Esophagus (tissue), 2 donors: ENCODE results near the gene PRR18. TPM values are rescaled to one million over a fixed set of nuclear protein-coding genes. Genes with fewer than 3 reads are reported as not detected.

Experiments used
- H3K27ac ChIP-seq, 2 donors: one replicate each; pipeline ENCODE4 v1.5.1; 2013; ENCODE audit warnings: low read depth in 2 of 2, mild to moderate bottlenecking in 2 of 2, inconsistent platforms in 1 of 2, low read length in 1 of 2, moderate library complexity in 1 of 2
- H3K27me3 ChIP-seq, 2 donors: one replicate each; pipeline ENCODE4 v1.6.1; 2013; ENCODE audit warnings: low read length in 2 of 2, control low read depth in 1 of 2, mild to moderate bottlenecking in 1 of 2; ENCODE audit not compliant: insufficient read depth in 2 of 2, control insufficient read depth in 1 of 2
- H3K36me3 ChIP-seq, 2 donors: one replicate each; pipeline ENCODE4 v1.6.1; 2013; ENCODE audit warnings: low read length in 1 of 2; ENCODE audit not compliant: control insufficient read depth in 2 of 2, insufficient read depth in 2 of 2
- H3K4me1 ChIP-seq, 2 donors: one replicate each; pipeline ENCODE4 v1.6.1; 2013; ENCODE audit warnings: low read length in 1 of 2; ENCODE audit not compliant: control insufficient read depth in 2 of 2, insufficient read depth in 2 of 2
- H3K4me3 ChIP-seq, 2 donors: one replicate each; pipeline ENCODE4 v1.5.1; 2013; ENCODE audit warnings: low read length in 2 of 2, mild to moderate bottlenecking in 2 of 2, low read depth in 1 of 2, moderate library complexity in 1 of 2
- H3K9me3 ChIP-seq, 2 donors: one replicate each; pipeline ENCODE4 v1.6.1; 2013; ENCODE audit warnings: mild to moderate bottlenecking in 2 of 2, low read depth in 1 of 2, low read length in 1 of 2, moderate library complexity in 1 of 2; ENCODE audit not compliant: control insufficient read depth in 2 of 2, insufficient read depth in 1 of 2
- WGBS, 2 donors: extraction: QIAGEN DNeasy Blood & Tissue Kit; methylation state at CpG; one replicate each; pipeline ENCODE4 v1.1.7; 2013; 5-methylcytosine and 5-hydroxymethylcytosine counted together
- polyA plus RNA-seq, 2 donors: library from polyadenylated mRNA; stranded (reverse); fragments of 200-250 nt; gene quantifications; one replicate each; pipeline ENCODE4 v1.2.3, GENCODE V29; 2013
- donor health status: healthy with polysubstance abuse.
- donor health status: Bipolar disorder and iron deficiency.

PRR18 gene
- polyA plus RNA-seq, 2 donors = not detected

DNA sequence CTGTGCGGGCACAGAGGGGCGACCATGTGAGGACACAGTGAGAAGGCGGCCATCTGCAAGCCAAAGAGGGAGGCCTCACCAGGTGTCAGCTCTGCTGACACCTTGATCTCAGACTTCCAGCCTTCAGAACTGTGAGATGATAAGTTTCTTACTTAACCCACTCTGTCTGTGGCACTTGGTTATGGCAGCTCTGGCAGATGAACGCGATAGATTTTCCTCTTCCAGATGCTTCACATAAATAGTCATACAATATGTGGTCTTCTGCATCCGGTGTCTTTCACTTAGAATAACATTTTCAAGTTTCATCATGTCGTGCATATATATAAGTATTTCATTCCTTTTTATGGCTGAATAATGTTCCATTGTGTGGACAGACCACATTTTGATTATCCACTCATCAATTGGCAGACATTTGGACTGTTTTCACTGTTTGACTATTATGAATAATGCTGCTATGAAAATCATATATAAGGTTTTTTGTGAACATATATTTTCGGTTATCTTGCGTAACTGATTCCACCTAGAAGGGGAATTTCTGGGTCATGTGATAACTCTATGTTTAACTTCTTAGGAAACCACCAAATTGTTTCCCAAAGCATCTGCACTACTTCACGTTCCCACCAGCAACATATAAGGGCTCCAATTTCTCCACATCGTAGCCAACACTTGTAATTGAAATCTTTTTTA, 30.2 kb downstream of the PRR18 start:
- no peak overlapping the region for H3K27ac ChIP-seq
- H3K4me1 ChIP-seq = no peaks in the 10 kb centered on the region
- WGBS, 2 donors = 81 to 83% methylated on average over 11 of the region's 11 CpGs
- H3K4me3 ChIP-seq = no peak overlapping the region
- no peaks in the 10 kb centered on the region for H3K27me3 ChIP-seq
- no peaks in the 10 kb centered on the region for H3K36me3 ChIP-seq
- no peaks in the 10 kb centered on the region for H3K9me3 ChIP-seq

GRCh38 chr6:166277018-166277417, 31.2 kb downstream of the PRR18 start:
- Histone ChIP-seq H3K4me1 (no peaks in the 10 kb centered on the region), H3K27ac (no peak overlapping the region), H3K36me3 (no peaks in the 10 kb centered on the region), H3K27me3 (no peaks in the 10 kb centered on the region), H3K9me3 (no peaks in the 10 kb centered on the region), H3K4me3 (no peak overlapping the region)
- WGBS, 2 donors = 34 to 50% methylated on average over 11 of the region's 11 CpGs

- no peaks in the 10 kb centered on the region for H3K36me3 ChIP-seq
- H3K27me3 ChIP-seq = no peaks in the 10 kb centered on the region
- no peak overlapping the region for H3K27ac ChIP-seq
- H3K4me1 ChIP-seq = no peaks in the 10 kb centered on the region
- H3K4me3 ChIP-seq = no peak overlapping the region
- no peaks in the 10 kb centered on the region for H3K9me3 ChIP-seq
- 2% methylated on average over 21 of the region's 21 CpGs for WGBS, 2 donors
Measured at GRCh38 chr6:166275714-166276166, 32.5 kb downstream of the PRR18 start.

DNA sequence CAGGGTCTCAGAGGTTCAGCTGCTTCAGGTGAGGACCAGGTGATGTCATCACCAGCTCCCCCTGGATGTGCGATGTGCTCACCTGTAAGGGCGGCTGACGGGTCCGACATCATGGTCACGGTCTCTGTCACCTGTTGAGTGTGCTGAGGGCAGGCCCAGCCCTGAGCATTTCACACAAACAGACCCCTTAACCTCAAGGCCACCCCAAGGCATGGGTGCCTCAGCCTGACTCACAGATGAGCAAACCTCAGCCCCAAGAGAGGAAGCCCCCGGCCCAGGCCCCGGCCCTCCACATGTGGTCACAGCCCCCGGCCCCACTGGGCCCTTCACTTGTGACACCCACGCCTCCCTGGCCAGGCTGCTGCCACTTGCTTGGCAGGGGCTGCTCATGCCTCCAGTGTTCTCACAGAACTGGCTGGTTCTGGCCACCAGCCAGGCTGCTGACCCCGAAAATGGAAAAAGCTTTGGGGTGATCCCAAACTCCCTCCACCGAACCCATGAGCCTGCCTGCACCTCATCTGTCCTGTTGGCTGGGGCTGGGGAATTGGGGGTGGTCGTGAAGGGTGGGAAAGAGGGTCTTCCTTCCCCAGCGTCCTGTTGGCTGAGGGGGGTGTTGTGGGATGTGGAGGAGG, 33.3 kb downstream of the PRR18 start:
- Histone ChIP-seq H3K36me3 (no peaks in the 10 kb centered on the region), H3K9me3 (no peaks in the 10 kb centered on the region), H3K27ac (no peak overlapping the region), H3K4me3 (no peak overlapping the region), H3K27me3 (no peaks in the 10 kb centered on the region), H3K4me1 (no peaks in the 10 kb centered on the region)
- 69 to 74% methylated on average over 13 of the region's 13 CpGs for WGBS, 2 donors

- no peak overlapping the region for H3K4me3 ChIP-seq
- 54 to 55% methylated on average over 4 of the region's 4 CpGs for WGBS, 2 donors
- no peak overlapping the region for H3K27ac ChIP-seq
- H3K36me3 ChIP-seq = no peaks in the 10 kb centered on the region
- H3K4me1 ChIP-seq = no peaks in the 10 kb centered on the region
- no peaks in the 10 kb centered on the region for H3K27me3 ChIP-seq
- no peaks in the 10 kb centered on the region for H3K9me3 ChIP-seq
Measured at GRCh38 chr6:166274163-166274562, 34.0 kb downstream of the PRR18 start.

GRCh38 chr6:166271376-166271765, 36.8 kb downstream of the PRR18 start:
- no peaks in the 10 kb centered on the region for H3K27me3 ChIP-seq

GRCh38 chr6:166270706-166271375, 37.4 kb downstream of the PRR18 start:
- Histone ChIP-seq H3K36me3 (no peaks in the 10 kb centered on the region), H3K9me3 (no peaks in the 10 kb centered on the region), H3K4me1 (no peaks in the 10 kb centered on the region), H3K27me3 (no peaks in the 10 kb centered on the region), H3K4me3 (no peak overlapping the region), H3K27ac (no peak overlapping the region)
- WGBS, 2 donors = 71 to 80% methylated on average over 10 of the region's 10 CpGs

More at GRCh38 chr6:166271376-166271765, 36.8 kb downstream of the PRR18 start:
- H3K9me3 ChIP-seq = no peaks in the 10 kb centered on the region
- no peaks in the 10 kb centered on the region for H3K4me1 ChIP-seq
- H3K4me3 ChIP-seq = no peak overlapping the region
- WGBS, 2 donors = 84 to 85% methylated on average over 9 of the region's 9 CpGs
- no peaks in the 10 kb centered on the region for H3K36me3 ChIP-seq
- H3K27ac ChIP-seq = no peak overlapping the region

GRCh38 chr6:166269301-166270039, 38.7 kb downstream of the PRR18 start:
- Histone ChIP-seq H3K4me1 (no peaks in the 10 kb centered on the region), H3K27ac (no peak overlapping the region), H3K4me3 (no peak overlapping the region), H3K27me3 (no peaks in the 10 kb centered on the region), H3K9me3 (no peaks in the 10 kb centered on the region), H3K36me3 (no peaks in the 10 kb centered on the region)
- WGBS, 2 donors = 79 to 80% methylated on average over 15 of the region's 15 CpGs

- no peaks in the 10 kb centered on the region for H3K36me3 ChIP-seq
- H3K9me3 ChIP-seq = no peaks in the 10 kb centered on the region
- H3K4me1 ChIP-seq = no peaks in the 10 kb centered on the region
- WGBS, 2 donors = 29 to 36% methylated on average over 9 of the region's 9 CpGs
- H3K27ac ChIP-seq = no peak overlapping the region
- no peak overlapping the region for H3K4me3 ChIP-seq
- H3K27me3 ChIP-seq = no peaks in the 10 kb centered on the region
Measured at GRCh38 chr6:166268431-166268830, 39.8 kb downstream of the PRR18 start.
